H9 (cell line): ENCODE measurements around the gene DMD. TPM values are rescaled to one million over a fixed set of nuclear protein-coding genes. Genes with fewer than 3 reads are reported as not detected.

ENCODE experiments used
- DNase-seq: peaks from one replicate; pipeline ENCODE4 v3.0.0-alpha.2; 2017
- H2AFZ ChIP-seq: one replicate; pipeline ENCODE4 v1.6.1; 2013; ENCODE audit warnings: mild to moderate bottlenecking, low read length, control low read depth, moderate library complexity
- H2AK5ac ChIP-seq: 2 replicates; pipeline ENCODE4 v1.6.1; 2013; ENCODE audit warnings: low read length, control low read depth, mixed read lengths; ENCODE audit not compliant: insufficient read length
- H2BK120ac ChIP-seq: one replicate; pipeline ENCODE4 v1.6.1; 2013; ENCODE audit warnings: low read depth, mild to moderate bottlenecking, low read length, control low read depth, inconsistent platforms; ENCODE audit not compliant: poor library complexity, severe bottlenecking
- H2BK12ac ChIP-seq: 2 replicates; pipeline ENCODE4 v1.6.1; 2013; ENCODE audit warnings: low read length, control low read depth, mixed read lengths, low read depth; ENCODE audit not compliant: insufficient read length
- H2BK15ac ChIP-seq: 2 replicates; pipeline ENCODE4 v1.6.1; 2013; ENCODE audit warnings: low read depth, low read length, control low read depth
- H2BK20ac ChIP-seq: one replicate; pipeline ENCODE4 v1.6.1; 2013; ENCODE audit warnings: low read depth, mild to moderate bottlenecking, low read length, control low read depth, inconsistent platforms; ENCODE audit not compliant: poor library complexity, severe bottlenecking
- H2BK5ac ChIP-seq: 2 replicates; pipeline ENCODE4 v1.6.1; 2013; ENCODE audit warnings: low read length, control low read depth, mixed read lengths; ENCODE audit not compliant: insufficient read length
- H3K14ac ChIP-seq: 2 replicates; pipeline ENCODE4 v1.6.1; 2013; ENCODE audit warnings: low read length, control low read depth; ENCODE audit not compliant: insufficient read depth
- H3K18ac ChIP-seq: 2 replicates; pipeline ENCODE4 v1.6.1; 2013; ENCODE audit warnings: low read depth, mild to moderate bottlenecking, mixed read lengths, low read length, control low read depth; ENCODE audit not compliant: insufficient read length
- H3K23ac ChIP-seq: 2 replicates; pipeline ENCODE4 v1.6.1; 2013; ENCODE audit warnings: low read length, control low read depth, mixed read lengths, low read depth; ENCODE audit not compliant: insufficient read length
- H3K23me2 ChIP-seq: 2 replicates; pipeline ENCODE4 v1.6.1; 2013; ENCODE audit warnings: low read depth, mild to moderate bottlenecking, mixed read lengths, low read length, control low read depth; ENCODE audit not compliant: insufficient read length, poor library complexity, severe bottlenecking
- H3K27ac ChIP-seq: 2 replicates; pipeline ENCODE4 v1.5.1; 2013; ENCODE audit warnings: low read length, control low read depth, mixed read lengths, low read depth; ENCODE audit not compliant: insufficient read length
- H3K27me3 ChIP-seq: 2 replicates; pipeline ENCODE4 v1.6.1; 2013; ENCODE audit warnings: low read length, control low read depth, inconsistent platforms; ENCODE audit not compliant: insufficient read depth
- H3K4ac ChIP-seq: 2 replicates; pipeline ENCODE4 v1.6.1; 2013; ENCODE audit warnings: low read depth, mild to moderate bottlenecking, control low read depth, inconsistent platforms, low read length, moderate library complexity
- H3K4me1 ChIP-seq: 2 replicates; pipeline ENCODE4 v1.6.1; 2013; ENCODE audit warnings: low read length, control low read depth, inconsistent platforms; ENCODE audit not compliant: insufficient read depth
- H3K4me2 ChIP-seq: 2 replicates; pipeline ENCODE4 v1.6.1; 2013; ENCODE audit warnings: low read length, control low read depth, mixed read lengths; ENCODE audit not compliant: insufficient read length, insufficient read depth
- H3K56ac ChIP-seq: 2 replicates; pipeline ENCODE4 v1.6.1; 2013; ENCODE audit warnings: low read depth, mild to moderate bottlenecking, mixed read lengths, low read length, control low read depth; ENCODE audit not compliant: insufficient read length
- H3K79me1 ChIP-seq: 2 replicates; pipeline ENCODE4 v1.6.1; 2013; ENCODE audit warnings: low read depth, mild to moderate bottlenecking, moderate library complexity, low read length, control low read depth, inconsistent platforms; ENCODE audit not compliant: insufficient read depth, poor library complexity, severe bottlenecking
- H3K79me2 ChIP-seq: 2 replicates; pipeline ENCODE4 v1.6.1; 2013; ENCODE audit warnings: low read length, control low read depth, inconsistent platforms; ENCODE audit not compliant: insufficient read depth
- H3K9ac ChIP-seq: 2 replicates; pipeline ENCODE4 v1.6.1; 2013; ENCODE audit warnings: low read length, control low read depth, mixed read lengths; ENCODE audit not compliant: insufficient read length; ENCODE audit errors: extremely low read depth
- H3K9me3 ChIP-seq: one replicate; pipeline ENCODE4 v1.6.1; 2013; ENCODE audit warnings: low read depth, low read length, inconsistent platforms; ENCODE audit not compliant: control insufficient read depth
- H3T11ph ChIP-seq: one replicate; pipeline ENCODE4 v1.6.1; 2013; ENCODE audit warnings: mild to moderate bottlenecking, low read length, control low read depth, inconsistent platforms
- H4K20me1 ChIP-seq: one replicate; pipeline ENCODE4 v1.6.1; 2013; ENCODE audit not compliant: control insufficient read depth, insufficient read length, insufficient read depth
- H4K5ac ChIP-seq: 2 replicates; pipeline ENCODE4 v1.6.1; 2013; ENCODE audit warnings: low read depth, mild to moderate bottlenecking, mixed read lengths, low read length, control low read depth; ENCODE audit not compliant: insufficient read length
- H4K8ac ChIP-seq: replicated peaks from 2 replicates; pipeline ENCODE4 v1.6.1; 2013; ENCODE audit warnings: low read length, control low read depth, mixed read lengths, low read depth; ENCODE audit not compliant: insufficient read length
- H4K91ac ChIP-seq: 2 replicates; pipeline ENCODE4 v1.6.1; 2013; ENCODE audit warnings: low read depth, mild to moderate bottlenecking, moderate library complexity, mixed read lengths, low read length, control low read depth; ENCODE audit not compliant: insufficient read length
- H3K27ac Mint-ChIP-seq, 3 experiments: 2 replicates in 2 of 3; 3 replicates in 1 of 3; pipeline ENCODE4 v1.8.0; 2020 to 2021; ENCODE audit warnings: mixed read lengths in 3 of 3, mild to moderate bottlenecking in 1 of 3, moderate library complexity in 1 of 3
- H3K27me3 Mint-ChIP-seq: 2 replicates; pipeline ENCODE4 v1.8.0; 2021; ENCODE audit warnings: low read depth, mild to moderate bottlenecking, moderate library complexity, mixed read lengths
- H3K36me3 Mint-ChIP-seq, 3 experiments: 2 replicates in 2 of 3; 3 replicates in 1 of 3; pipeline ENCODE4 v1.8.0; 2020 to 2021; ENCODE audit warnings: low read depth in 3 of 3, mixed read lengths in 3 of 3; ENCODE audit not compliant: insufficient read depth in 1 of 3
- H3K4me1 Mint-ChIP-seq, 2 experiments: 2 replicates each; pipeline ENCODE4 v1.8.0; 2020; ENCODE audit warnings: mixed read lengths in 2 of 2
- H3K4me3 Mint-ChIP-seq, 2 experiments: 2 replicates in 1 of 2; 3 replicates in 1 of 2; pipeline ENCODE4 v1.8.0; 2020 to 2021; ENCODE audit warnings: mild to moderate bottlenecking in 2 of 2, mixed read lengths in 2 of 2, moderate library complexity in 1 of 2
- H3K9me3 Mint-ChIP-seq, 2 experiments: 2 replicates in 1 of 2; 3 replicates in 1 of 2; pipeline ENCODE4 v1.8.0; 2020; ENCODE audit warnings: mild to moderate bottlenecking in 2 of 2, mixed read lengths in 2 of 2, moderate library complexity in 1 of 2
- WGBS: extraction: QIAGEN DNeasy Blood & Tissue Kit; methylation state at CpG from one replicate; pipeline ENCODE4 v1.1.7; 2013; ENCODE audit warnings: missing lambda C conversion rate, low lambda C conversion rate, mixed read lengths; ENCODE audit not compliant: insufficient read length; ENCODE audit errors: extremely low coverage; 5-methylcytosine and 5-hydroxymethylcytosine counted together
- total RNA-seq: library from RNA; stranded (reverse); gene quantifications from 2 replicates; pipeline ENCODE4 v1.2.1, GENCODE V29; 2021
- TF ChIP-seq, protein P1 (sequence below): fragments of 200-600 bp; sonication (generic); conservative IDR thresholded peaks from 3 replicates; pipeline ENCODE4 v1.8.0; 2021; ENCODE audit warnings: antibody characterized with exemption, mild to moderate bottlenecking

DMD gene
- total RNA-seq, 1 experiment from 2014 or later: 3.8 TPM

GRCh38 chrX:31243804-31244203 is 1967.5 kb downstream of the DMD start:
- Histone ChIP-seq H3K23ac (no peak overlapping the region), H3K79me1 (no peaks in the 10 kb centered on the region), H3K4ac (no peak overlapping the region), H2BK5ac (no peak overlapping the region), H3K27ac (no peak overlapping the region), H4K8ac (no peak overlapping the region), H3K18ac (no peak overlapping the region), H3K4me1 (no peaks in the 10 kb centered on the region), H3K4me2 (no peak overlapping the region), H2BK20ac (no peak overlapping the region), H2BK15ac (no peak overlapping the region), H4K20me1 (no peaks in the 10 kb centered on the region), H3K56ac (no peak overlapping the region), H2BK120ac (no peak overlapping the region), H2AK5ac (no peak overlapping the region), H3K23me2 (no peaks in the 10 kb centered on the region), H3K14ac (no peak overlapping the region), H2BK12ac (no peak overlapping the region), H3K9me3 (no peaks in the 10 kb centered on the region), H4K5ac (no peak overlapping the region), H3T11ph (no peak overlapping the region), H3K9ac (no peak overlapping the region), H2AFZ (no peak overlapping the region), H3K79me2 (no peaks in the 10 kb centered on the region), H3K27me3 (no peaks in the 10 kb centered on the region), H4K91ac (no peak overlapping the region)
- DNase-seq: no peak
- no CpG with 5 or more reads among the region's 3 CpGs for WGBS
- H3K27me3 Mint-ChIP-seq: no peaks in the 10 kb centered on the region
- H3K4me3 Mint-ChIP-seq: no peak overlapping the region
- H3K27ac Mint-ChIP-seq: no peak overlapping the region
- TF ChIP-seq, protein P1, sequence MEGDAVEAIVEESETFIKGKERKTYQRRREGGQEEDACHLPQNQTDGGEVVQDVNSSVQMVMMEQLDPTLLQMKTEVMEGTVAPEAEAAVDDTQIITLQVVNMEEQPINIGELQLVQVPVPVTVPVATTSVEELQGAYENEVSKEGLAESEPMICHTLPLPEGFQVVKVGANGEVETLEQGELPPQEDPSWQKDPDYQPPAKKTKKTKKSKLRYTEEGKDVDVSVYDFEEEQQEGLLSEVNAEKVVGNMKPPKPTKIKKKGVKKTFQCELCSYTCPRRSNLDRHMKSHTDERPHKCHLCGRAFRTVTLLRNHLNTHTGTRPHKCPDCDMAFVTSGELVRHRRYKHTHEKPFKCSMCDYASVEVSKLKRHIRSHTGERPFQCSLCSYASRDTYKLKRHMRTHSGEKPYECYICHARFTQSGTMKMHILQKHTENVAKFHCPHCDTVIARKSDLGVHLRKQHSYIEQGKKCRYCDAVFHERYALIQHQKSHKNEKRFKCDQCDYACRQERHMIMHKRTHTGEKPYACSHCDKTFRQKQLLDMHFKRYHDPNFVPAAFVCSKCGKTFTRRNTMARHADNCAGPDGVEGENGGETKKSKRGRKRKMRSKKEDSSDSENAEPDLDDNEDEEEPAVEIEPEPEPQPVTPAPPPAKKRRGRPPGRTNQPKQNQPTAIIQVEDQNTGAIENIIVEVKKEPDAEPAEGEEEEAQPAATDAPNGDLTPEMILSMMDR: no peak
- peaks cover 48 to 54% of the 10 kb centered on the region in 2 experiments for H3K9me3 Mint-ChIP-seq
- peaks cover 5 to 10% (median 7%) of the 10 kb centered on the region in 3 experiments; a peak in 6 of 7 replicates for H3K36me3 Mint-ChIP-seq
- H3K4me1 Mint-ChIP-seq: peaks cover 0 to 9% of the 10 kb centered on the region in 2 experiments; a peak in 1 of 4 replicates
